Keratinocyte (primary cell): ENCODE measurements around the gene TBCC.

ENCODE experiments used
- EZH2 ChIP-seq: IDR thresholded peaks from one replicate; pipeline ENCODE4 v1.6.1; 2012; ENCODE audit warnings: inconsistent platforms, mild to moderate bottlenecking, low read length, moderate library complexity
- TF ChIP-seq, protein P1 (sequence below), 3 experiments: IDR thresholded peaks in 1 of 3; conservative IDR thresholded peaks in 1 of 3; optimal IDR thresholded peaks in 1 of 3; 2 replicates in 2 of 3; 3 replicates in 1 of 3; pipeline versions ENCODE3 to v1.5.1; 2011; ENCODE audit warnings: low read length in 3 of 3, mild to moderate bottlenecking in 3 of 3, moderate library complexity in 2 of 3, control low read depth in 1 of 3, inconsistent platforms in 1 of 3; ENCODE audit not compliant: insufficient read depth in 2 of 3; ENCODE audit errors: extremely low read depth in 1 of 3

DNA sequence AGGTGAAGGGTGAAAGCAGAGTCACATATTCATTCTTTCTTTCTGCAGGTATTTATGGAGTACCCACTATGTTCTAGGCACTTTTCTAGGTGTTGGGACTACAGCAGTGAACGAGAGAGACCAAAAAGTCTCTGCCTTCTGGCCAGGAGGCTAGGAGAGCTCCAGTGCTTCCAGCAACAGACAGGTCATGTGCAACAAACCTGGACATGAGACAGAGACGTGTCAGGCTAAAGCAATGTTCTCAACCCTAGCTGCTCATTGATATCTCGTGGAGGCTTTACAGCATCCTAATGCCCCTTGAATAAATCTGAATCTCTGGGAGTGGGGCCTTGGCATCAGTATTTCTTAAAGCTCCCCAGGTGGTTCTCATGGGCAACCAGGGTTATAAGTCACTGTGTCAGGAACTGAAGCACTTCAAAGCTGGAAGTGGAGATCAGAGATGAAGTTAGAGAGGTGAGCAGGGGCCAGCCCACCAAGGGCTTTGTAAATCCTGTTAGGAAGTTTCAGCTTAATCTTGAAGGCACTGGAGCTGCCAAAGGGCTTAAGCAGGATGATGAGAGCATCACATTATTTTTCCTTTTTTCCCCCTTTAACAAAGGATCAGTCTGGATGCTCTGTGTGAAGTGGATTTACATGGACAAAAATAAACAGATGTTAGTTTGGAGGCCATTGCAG lies 13.0 kb upstream of the TBCC start:
- TF ChIP-seq, protein P1, sequence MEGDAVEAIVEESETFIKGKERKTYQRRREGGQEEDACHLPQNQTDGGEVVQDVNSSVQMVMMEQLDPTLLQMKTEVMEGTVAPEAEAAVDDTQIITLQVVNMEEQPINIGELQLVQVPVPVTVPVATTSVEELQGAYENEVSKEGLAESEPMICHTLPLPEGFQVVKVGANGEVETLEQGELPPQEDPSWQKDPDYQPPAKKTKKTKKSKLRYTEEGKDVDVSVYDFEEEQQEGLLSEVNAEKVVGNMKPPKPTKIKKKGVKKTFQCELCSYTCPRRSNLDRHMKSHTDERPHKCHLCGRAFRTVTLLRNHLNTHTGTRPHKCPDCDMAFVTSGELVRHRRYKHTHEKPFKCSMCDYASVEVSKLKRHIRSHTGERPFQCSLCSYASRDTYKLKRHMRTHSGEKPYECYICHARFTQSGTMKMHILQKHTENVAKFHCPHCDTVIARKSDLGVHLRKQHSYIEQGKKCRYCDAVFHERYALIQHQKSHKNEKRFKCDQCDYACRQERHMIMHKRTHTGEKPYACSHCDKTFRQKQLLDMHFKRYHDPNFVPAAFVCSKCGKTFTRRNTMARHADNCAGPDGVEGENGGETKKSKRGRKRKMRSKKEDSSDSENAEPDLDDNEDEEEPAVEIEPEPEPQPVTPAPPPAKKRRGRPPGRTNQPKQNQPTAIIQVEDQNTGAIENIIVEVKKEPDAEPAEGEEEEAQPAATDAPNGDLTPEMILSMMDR (optimal IDR thresholded peaks at IDR 0.05 in 1 of 3, IDR thresholded peaks at IDR 0.05 in 1 of 3, conservative IDR thresholded peaks at IDR 0.05 in 1 of 3; ENCODE audit: extremely low read depth in 1 of 3, insufficient read depth in 2 of 3, low read length in 3 of 3), result no peak
- TF ChIP-seq EZH2, result no peak
